ENCODE results near the gene UBAP2.
A peak's percentile ranks its signal among the peaks of the same experiment; 100 is the strongest.
"Not testable (repeated sequence)": the region's sequence is repeated elsewhere in the genome, so short reads cannot be mapped to it uniquely, and the experiment has no call there.

Gene UBAP2

GRCh38 chr9:33972698-33973097 lies 76.0 kb downstream of the UBAP2 start:
- DNase-seq = no peak

DNA sequence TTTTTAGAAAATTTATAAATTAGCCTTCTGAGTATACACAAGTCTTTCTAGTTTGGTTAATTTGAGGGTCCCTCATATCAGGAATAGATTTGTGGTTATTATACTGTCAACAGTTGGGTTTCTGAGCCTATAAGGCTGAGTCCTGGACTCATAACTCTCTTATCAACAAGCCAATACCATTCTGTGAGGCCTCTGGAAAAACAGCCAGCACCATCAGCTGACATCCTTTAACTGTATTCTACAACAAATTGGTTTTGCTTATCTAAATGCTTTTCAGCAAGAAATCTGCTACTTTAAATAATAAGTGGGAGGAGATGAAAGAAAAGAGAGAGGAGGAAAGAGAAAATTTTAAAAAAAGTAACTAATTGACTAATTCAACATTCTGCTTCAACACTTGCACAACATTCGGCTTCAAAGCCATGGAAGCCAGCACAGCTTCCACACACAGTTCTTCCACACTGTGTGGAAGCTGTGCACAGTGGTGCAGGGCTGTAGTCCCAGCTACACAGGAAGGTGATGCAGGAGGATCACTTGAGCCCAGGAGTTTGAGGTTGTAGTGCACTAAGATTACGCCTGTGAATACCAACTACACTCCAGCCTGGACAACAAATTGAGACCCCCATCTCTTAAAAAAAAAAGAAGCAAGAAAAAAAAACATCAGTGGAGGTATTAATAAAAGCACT lies 84.5 kb downstream of the UBAP2 start:
- DNase-seq = no peak

DNA sequence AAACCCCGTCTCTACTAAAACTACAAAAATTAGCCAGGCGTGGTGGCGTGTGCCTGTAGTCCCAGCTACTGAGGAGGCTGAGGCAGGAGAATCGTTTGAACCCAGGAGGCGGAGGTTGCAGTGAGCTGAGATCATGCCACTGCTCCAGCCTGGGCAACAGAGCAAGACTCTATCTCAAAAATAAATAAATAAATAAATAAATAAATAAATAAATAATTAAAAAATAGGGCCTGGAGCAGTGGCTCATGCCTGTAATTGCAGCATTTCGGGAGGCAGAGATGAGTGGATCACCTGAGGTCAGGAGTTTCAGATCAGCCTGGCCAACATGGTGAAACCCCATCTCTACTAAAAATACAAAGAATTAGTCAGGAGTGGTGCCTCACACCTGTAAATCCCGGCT lies 86.2 kb downstream of the UBAP2 start:
- DNase-seq = not testable (repeated sequence)

GRCh38 chr9:33959725-33960124 lies 89.0 kb downstream of the UBAP2 start:
- no peak for DNase-seq

DNA sequence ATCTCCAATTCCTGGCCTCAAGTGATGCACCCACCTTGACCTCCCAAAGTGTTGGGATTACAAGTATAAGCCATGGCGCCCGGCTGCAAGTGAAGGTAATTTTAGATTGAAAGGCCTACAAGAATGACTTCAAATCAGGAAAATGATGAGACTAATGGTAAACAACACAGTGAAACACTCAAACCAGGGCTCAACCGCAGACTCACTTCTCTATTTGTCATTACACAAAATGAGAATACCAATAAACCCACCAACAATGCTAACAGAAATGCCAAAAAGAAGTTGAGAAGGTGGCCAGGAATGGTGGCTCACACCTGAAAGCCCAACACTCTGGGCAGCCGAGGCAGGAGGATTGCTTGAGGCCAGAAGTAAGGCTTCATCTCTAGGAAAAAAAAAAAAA lies 92.1 kb downstream of the UBAP2 start:
- no peak for DNase-seq

DNA sequence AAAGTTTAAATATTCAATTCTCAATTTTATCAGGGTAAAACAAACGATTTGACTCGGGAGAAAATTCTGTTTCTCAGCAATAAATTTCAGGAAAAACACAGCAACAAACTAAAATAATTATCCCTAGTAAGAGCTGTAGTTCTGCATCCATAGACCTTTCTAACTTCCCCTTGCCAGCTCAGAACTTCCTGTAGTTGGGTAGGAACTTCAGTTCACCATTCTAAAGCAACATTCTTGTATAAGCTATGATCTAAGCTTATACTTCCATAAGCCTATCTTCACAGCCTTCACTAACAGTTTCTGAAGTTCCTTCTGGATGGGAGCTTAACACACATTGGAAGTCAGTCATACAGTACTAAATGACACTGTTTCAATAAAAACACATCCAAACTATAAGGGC lies 96.6 kb downstream of the UBAP2 start:
- no peak for DNase-seq

GRCh38 chr9:33950371-33950770 lies 98.3 kb downstream of the UBAP2 start:
- DNase-seq = no peak

GRCh38 chr9:33946779-33947535 lies 101.7 kb downstream of the UBAP2 start:
- no peak for DNase-seq

- DNase-seq = no peak
These were observed 105.3 kb downstream of the UBAP2 start for GRCh38 chr9:33943389-33943788.

DNA sequence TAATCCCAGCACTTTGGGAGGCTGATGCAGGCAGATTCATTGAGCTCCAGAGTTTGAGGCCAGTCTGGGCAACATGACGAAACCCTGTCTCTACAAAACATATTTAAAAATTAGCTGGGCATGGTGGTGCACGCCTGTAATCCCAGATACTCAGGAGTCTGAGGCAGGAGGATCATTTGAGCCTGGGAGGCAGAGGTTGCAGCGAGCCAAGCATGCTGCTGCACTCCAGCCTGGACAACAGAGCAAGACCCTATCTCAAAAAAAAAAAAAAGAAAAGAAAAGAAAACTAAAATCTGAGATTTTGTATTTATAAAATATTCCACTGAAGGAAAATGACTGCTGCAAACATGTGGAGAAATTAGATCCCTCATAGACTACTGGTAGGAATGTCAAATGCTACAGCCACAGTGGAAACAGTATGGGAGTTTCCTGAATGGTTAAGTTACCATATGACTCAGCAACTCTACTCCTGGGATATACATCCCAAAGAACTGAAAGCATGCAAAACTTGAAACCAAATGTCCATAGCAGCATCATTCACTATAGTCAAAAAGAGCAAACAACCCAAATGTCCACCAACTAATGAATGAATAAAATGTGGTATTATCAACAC lies 106.1 kb downstream of the UBAP2 start:
- no peak for DNase-seq

GRCh38 chr9:33939924-33940874 lies 108.5 kb downstream of the UBAP2 start:
- peak in 1 of 2 experiments; percentile 50 for DNase-seq

DNA sequence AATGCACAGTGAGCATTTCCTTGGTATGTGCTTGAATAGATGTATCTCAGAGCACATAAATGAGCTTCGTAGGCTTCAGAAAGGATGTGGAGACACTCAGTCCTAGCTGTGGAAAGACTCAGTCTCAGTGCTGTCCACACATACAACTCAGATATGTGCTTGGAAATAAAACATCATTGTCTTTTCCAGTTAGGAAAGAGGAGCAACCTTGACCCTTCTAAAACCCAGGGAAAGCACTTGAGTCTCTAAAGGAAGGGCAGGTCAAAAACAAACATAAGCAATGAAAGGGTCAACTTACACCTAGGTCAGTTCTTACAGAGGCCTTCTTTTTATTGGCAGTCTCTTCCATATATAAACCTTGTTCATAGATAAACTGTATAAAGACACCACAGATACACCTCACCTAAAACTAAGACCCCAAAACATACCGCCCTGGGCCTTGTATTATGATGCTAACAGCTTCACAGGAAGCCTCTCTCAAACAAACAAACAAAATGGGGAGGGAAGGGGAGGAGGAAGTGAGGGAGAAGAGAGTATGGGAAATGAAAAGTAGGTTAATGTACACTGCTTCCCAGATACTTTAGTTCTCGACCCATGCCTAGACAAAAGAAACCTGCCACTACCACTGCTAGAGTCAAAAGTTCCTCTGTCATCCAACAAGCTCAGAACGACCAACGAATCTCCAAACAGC lies 114.4 kb downstream of the UBAP2 start:
- no peak for DNase-seq

DNA sequence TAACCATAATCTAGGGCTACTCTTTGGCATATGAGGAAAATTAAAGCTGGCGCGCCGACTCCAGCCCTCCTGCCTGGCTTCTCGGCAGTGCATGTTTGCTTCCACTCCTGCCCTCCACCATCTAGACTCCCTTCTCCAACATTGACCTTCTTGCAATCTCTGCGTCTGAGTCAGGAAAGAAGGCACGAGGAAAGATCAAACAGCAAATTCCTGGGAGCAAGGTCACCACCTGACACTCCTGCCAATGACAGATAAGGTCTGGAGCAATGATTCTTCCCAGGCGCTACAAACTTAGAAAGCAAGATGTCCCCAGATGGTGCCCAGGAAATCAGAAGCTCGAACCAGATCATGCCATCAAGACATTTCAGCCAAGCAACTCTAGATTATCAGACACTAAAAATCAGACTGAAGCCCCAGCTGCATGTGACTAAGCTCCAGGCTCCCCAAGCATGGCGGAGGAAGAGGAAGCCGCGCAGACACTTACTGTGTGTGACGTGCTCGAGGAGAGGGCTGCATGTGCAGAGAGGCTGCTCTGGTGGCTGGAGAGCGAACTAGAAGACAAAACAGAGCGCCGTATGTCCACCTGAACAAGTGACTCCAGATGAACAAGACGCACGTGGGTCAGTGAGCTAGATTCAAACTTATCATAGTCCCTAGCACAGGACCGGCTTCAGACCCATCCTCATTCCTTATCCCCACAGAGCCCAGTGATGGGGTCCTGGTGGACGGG lies 116.4 kb downstream of the UBAP2 start:
- no peak for DNase-seq

DNA sequence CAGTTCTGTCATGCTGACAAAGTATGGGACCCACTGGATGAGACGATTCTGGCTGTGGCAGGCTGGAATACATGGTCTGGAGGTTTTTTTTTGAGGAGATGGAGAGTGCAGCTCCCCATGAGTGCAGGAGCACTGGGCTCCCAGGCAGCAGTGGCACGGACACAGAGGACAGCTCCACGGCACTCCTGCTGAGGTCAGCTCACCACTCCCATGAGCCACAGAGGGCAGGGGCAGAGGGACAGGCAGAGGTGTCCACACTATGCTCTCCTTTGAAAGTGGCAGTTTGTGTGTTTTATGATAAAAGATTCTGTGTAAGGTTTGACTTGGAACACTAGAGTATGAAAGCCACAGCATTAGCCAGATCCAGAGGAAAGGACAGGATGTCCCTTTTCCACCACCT lies 117.4 kb downstream of the UBAP2 start:
- no peak for DNase-seq

DNA sequence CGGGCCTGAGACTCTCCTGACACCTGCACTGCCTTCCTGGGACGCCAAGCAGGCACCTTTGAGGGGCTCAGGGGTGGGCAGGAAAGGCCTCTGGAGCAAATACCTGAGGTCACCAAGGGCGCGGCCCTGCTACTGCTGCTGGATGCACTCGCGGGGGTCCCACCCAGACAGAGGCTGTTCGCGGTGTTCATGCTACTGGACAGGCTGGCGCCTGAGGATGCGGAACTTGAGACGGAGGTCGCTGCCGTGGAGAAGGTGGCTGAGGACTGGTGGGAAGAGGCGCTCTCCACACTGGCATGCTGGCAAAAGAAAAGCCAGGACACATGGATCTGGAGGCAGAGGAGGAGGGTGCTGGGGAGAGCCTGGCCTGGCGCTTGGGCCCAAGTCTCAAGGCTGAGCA lies 121.0 kb downstream of the UBAP2 start:
- no peak for DNase-seq

DNA sequence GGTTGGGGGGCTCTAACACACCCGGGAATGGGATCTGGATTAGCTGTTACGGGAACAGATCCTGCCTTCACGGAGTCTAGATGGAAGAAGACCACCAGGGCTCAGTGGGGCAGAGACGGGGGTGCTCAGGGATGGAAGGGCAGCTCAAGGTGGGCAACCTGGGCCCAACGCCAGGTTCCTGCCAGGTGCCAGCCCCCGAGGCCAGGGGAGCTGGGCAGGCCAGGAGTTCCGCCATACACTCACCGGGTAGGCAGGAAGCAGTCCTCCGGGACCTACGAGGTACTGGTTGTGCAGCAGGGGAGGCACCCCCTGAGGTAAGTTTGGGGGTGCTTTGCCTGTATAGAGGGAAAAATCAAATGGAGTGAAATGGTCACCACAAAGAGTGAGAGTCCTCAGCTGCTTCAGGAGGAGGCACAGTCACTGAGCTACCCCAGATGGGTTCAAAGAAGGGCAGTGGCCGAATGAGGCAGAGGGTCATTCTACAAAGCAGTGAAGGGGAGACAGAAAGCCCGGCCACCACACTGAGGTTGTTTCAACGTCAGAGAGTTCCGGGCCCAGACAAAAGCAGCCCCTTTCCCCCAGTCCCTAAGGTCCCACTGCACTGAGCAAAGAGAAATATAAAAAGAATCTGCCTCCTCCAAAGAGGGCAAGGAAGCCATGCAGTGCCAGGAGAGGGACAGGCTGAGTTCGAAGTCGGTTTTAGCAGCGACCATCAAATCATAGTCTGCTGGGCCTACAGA lies 121.8 kb downstream of the UBAP2 start:
- no peak for DNase-seq

DNA sequence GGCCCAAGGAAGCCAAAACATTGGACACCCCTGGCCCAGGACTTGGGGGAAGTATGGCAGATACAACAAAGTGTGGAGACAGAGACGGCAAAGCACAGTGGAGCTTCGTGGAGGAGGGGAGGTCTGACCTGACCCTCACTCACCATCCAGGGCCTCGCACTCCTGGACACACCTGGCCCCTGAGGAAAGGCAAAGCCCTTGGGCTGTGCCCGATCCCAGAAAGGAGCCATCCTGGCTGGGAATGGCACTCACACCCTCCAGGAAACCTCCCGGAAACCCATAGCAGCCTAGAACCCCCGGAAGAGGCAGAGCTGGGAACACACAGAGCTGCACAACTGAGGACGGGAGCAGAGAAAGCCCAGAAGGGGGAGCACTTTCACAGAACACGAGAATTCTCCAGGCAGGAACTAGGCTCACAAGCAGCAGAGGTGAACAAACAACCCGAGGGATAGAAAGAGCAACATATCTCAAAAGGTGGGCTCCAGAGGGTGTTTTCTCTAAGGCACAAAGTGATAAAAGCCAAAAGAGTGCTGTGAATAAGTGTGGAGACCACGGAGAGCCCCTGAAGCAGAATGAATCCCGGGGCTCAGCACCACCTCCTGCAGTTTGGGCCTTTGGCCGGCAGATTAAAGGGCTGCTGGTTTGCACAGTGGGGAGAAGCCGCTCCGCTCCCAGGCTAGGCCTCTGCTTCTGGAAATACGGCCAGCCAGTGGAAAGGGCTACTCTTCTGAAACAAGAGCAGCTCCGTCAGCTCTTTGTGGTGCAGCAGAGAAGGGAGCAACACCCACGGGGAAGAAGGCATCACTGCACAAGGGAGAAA lies 123.5 kb downstream of the UBAP2 start:
- DNase-seq = peak; percentile 46 to 53

DNA sequence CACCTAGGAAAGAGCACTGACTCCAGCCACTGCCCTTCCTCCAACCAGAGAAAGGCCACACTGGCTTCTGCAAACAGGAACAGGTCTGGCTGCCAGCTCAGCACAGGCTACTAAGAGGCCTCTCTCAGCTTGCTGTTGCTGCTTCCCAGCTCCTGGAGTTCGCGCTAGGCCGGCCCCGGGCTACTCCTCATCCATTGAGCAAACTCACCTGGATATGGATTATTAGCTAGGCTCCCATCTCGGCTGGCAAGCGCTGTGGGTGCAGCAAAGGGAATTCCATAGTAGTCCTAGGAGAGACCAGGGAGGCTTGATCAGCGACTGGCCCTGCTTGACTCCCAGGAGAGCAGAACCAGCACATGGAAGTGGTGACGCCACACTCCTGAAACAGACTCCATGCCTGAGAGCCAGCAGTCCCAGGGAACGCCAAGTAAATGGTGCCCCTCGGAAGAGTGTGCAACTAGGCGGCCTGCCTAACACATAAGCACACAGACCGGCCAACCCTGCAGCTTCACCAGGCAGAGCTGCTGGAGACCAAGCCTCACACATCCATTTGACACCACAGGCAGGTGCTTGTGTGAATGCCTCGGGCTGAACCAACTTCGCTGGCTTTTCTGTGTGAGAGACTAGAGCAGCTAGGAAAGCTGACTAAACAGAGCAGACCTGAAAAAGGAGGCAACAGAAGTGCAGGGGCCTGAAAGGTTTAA lies 124.5 kb downstream of the UBAP2 start:
- DNase-seq = no peak

GRCh38 chr9:33923079-33923478 lies 125.6 kb downstream of the UBAP2 start:
- no peak for DNase-seq
